HepG2 (cell line): ENCODE results near the gene SYNGAP1. TPM values are rescaled to one million over a fixed set of nuclear protein-coding genes. Genes with fewer than 3 reads are reported as not detected.
A peak's percentile ranks its signal among the peaks of the same experiment; 100 is the strongest.

Experiments used
- CBX1 ChIP-seq: IDR thresholded peaks from one replicate; pipeline ENCODE4 v1.6.1; 2016; ENCODE audit warnings: antibody characterized with exemption, low read depth
- CENPX ChIP-seq: sonication (generic); formaldehyde crosslinking; IDR thresholded peaks from 2 replicates; pipeline ENCODE4 v1.9.0; 2021; ENCODE audit warnings: mild to moderate bottlenecking, missing genetic modification reagents, moderate library complexity
- CHCHD3 ChIP-seq: sonication (generic); formaldehyde crosslinking; IDR thresholded peaks from 2 replicates; pipeline ENCODE4 v1.8.0; 2022; ENCODE audit warnings: mild to moderate bottlenecking, missing genetic modification reagents, moderate library complexity
- CHD4 ChIP-seq: fragments of 200-600 bp; sonication (generic); IDR thresholded peaks from 2 replicates; pipeline ENCODE4 v1.7.0; 2017; ENCODE audit warnings: mild to moderate bottlenecking, low read length, borderline replicate concordance
- FOXA1 ChIP-seq, 2 experiments: fragments of 450-650 bp in 1 of 2; sonication (generic) in 1 of 2; formaldehyde crosslinking in 1 of 2; IDR thresholded peaks; 2 replicates each; pipeline versions ENCODE4 v1.4.0 to v1.6.1; 2016 to 2020; ENCODE audit warnings: missing genetic modification reagents in 1 of 2
- GLI4 ChIP-seq: sonication (generic); formaldehyde crosslinking; IDR thresholded peaks from 2 replicates; pipeline ENCODE4 v1.5.1; 2020; ENCODE audit warnings: missing genetic modification reagents, mild to moderate bottlenecking, moderate library complexity, borderline replicate concordance
- IKZF1 ChIP-seq: fragments of 450-650 bp; IDR thresholded peaks from 2 replicates; pipeline ENCODE4 v1.7.1; 2016
- ISL2 ChIP-seq: sonication (generic); formaldehyde crosslinking; IDR thresholded peaks from 2 replicates; pipeline ENCODE4 v1.5.0; 2020; ENCODE audit warnings: missing genetic modification reagents
- JUND ChIP-seq: sonication (generic); formaldehyde crosslinking; IDR thresholded peaks from 2 replicates; pipeline ENCODE4 v1.8.0; 2022; ENCODE audit warnings: mild to moderate bottlenecking, missing genetic modification reagents
- KAT2B ChIP-seq: fragments of 150-350 bp; IDR thresholded peaks from 2 replicates; pipeline ENCODE4 v1.6.1; 2014; ENCODE audit warnings: low read depth, low read length, borderline replicate concordance
- KLF12 ChIP-seq: sonication (generic); formaldehyde crosslinking; IDR thresholded peaks from 2 replicates; pipeline ENCODE4 v1.4.0; 2020; ENCODE audit warnings: missing genetic modification reagents, borderline replicate concordance
- KMT2B ChIP-seq: IDR thresholded peaks from 2 replicates; pipeline ENCODE4 v1.6.1; 2016; ENCODE audit warnings: missing genetic modification reagents, missing compliant biosample characterization
- MBNL3 ChIP-seq: fragments of 250-450 bp; sonication (Bioruptor Pico); conservative IDR thresholded peaks from 2 replicates; pipeline ENCODE4 v1.8.0; 2022; ENCODE audit warnings: mild to moderate bottlenecking, inconsistent platforms
- NFRKB ChIP-seq: fragments of 450-650 bp; IDR thresholded peaks from 2 replicates; pipeline ENCODE4 v1.6.1; 2017
- SOX6 ChIP-seq, 2 experiments: fragments of 450-650 bp in 1 of 2; sonication (generic) in 1 of 2; formaldehyde crosslinking in 1 of 2; IDR thresholded peaks; 2 replicates each; pipeline versions ENCODE4 v1.4.0 to v1.6.1; 2017 to 2020; ENCODE audit warnings: antibody characterized with exemption in 1 of 2, mild to moderate bottlenecking in 1 of 2, missing genetic modification reagents in 1 of 2
- SP140L ChIP-seq: sonication (generic); formaldehyde crosslinking; IDR thresholded peaks from 2 replicates; pipeline ENCODE4 v1.4.0; 2020; ENCODE audit warnings: missing genetic modification reagents, borderline replicate concordance
- SP5 ChIP-seq: IDR thresholded peaks from 2 replicates; pipeline ENCODE4 v1.6.1; 2016; ENCODE audit warnings: low read depth, borderline replicate concordance
- SPEN ChIP-seq: sonication (generic); formaldehyde crosslinking; IDR thresholded peaks from 2 replicates; pipeline ENCODE4 v1.5.1; 2020; ENCODE audit warnings: low read depth, mild to moderate bottlenecking, missing genetic modification reagents
- YEATS2 ChIP-seq: sonication (generic); formaldehyde crosslinking; IDR thresholded peaks from 2 replicates; pipeline ENCODE4 v1.4.0; 2020; ENCODE audit warnings: missing genetic modification reagents, borderline replicate concordance
- ZBTB8A ChIP-seq: sonication (generic); formaldehyde crosslinking; IDR thresholded peaks from 2 replicates; pipeline ENCODE4 v1.4.0; 2020; ENCODE audit warnings: mild to moderate bottlenecking, low read depth, missing genetic modification reagents, borderline replicate concordance
- ZNF160 ChIP-seq: sonication (generic); formaldehyde crosslinking; IDR thresholded peaks from 2 replicates; pipeline ENCODE4 v1.8.0; 2022; ENCODE audit warnings: mild to moderate bottlenecking, inconsistent platforms, missing genetic modification reagents
- ZNF326 ChIP-seq: sonication (generic); formaldehyde crosslinking; IDR thresholded peaks from 2 replicates; pipeline ENCODE4 v1.4.0; 2020; ENCODE audit warnings: missing genetic modification reagents, borderline replicate concordance
- ZNF333 ChIP-seq: sonication (generic); formaldehyde crosslinking; IDR thresholded peaks from 2 replicates; pipeline ENCODE4 v1.4.0; 2020; ENCODE audit warnings: mild to moderate bottlenecking, missing genetic modification reagents, borderline replicate concordance
- ZNF383 ChIP-seq: sonication (generic); formaldehyde crosslinking; IDR thresholded peaks from 2 replicates; pipeline ENCODE4 v1.4.0; 2020; ENCODE audit warnings: missing genetic modification reagents, mild to moderate bottlenecking, borderline replicate concordance
- ZNF530 ChIP-seq: sonication (generic); formaldehyde crosslinking; IDR thresholded peaks from 2 replicates; pipeline ENCODE4 v1.5.0; 2020; ENCODE audit warnings: low read depth, mild to moderate bottlenecking, missing genetic modification reagents
- ZNF567 ChIP-seq: sonication (generic); formaldehyde crosslinking; IDR thresholded peaks from 2 replicates; pipeline ENCODE4 v1.8.1; 2023; ENCODE audit warnings: mild to moderate bottlenecking, missing genetic modification reagents, borderline replicate concordance
- ZNF709 ChIP-seq: sonication (generic); formaldehyde crosslinking; IDR thresholded peaks from 2 replicates; pipeline ENCODE4 v1.5.0; 2020; ENCODE audit warnings: mild to moderate bottlenecking, missing genetic modification reagents
- polyA plus RNA-seq, 8 experiments: library from polyadenylated mRNA; depleted of rRNA in 3 of 8; stranded (reverse) in 7 of 8; unstranded in 1 of 8; fragments of >200 nt; fragmentation: Illumina TruSeq in 4 of 8; extraction: Trizol in 4 of 8; gene quantifications; 2 replicates each; pipeline versions ENCODE4 v1.2.1 to v1.2.3, GENCODE V29; 2011 to 2016; ENCODE audit warnings: low read depth in 4 of 8, missing spikeins in 1 of 8, mixed read lengths in 1 of 8; ENCODE audit not compliant: insufficient read depth in 1 of 8
- total RNA-seq, 5 experiments: library from RNA; depleted of rRNA; stranded (reverse); fragments of >200 nt; fragmentation: Illumina TruSeq; extraction: Trizol; gene quantifications; 2 replicates each; pipeline ENCODE4 v1.2.3, GENCODE V29; 2016; ENCODE audit warnings: low read depth in 1 of 5
- TF ChIP-seq, protein P1 (sequence below): sonication (generic); formaldehyde crosslinking; conservative IDR thresholded peaks from 2 replicates; pipeline ENCODE4 v1.8.0; 2022; ENCODE audit warnings: mild to moderate bottlenecking, moderate library complexity, missing genetic modification reagents
- TF ChIP-seq, protein P2 (sequence below): IDR thresholded peaks from 2 replicates; pipeline ENCODE4 v1.6.1; 2016

Gene SYNGAP1
- total and polyA plus RNA-seq, 2 of the 13 experiments (the other 11 are each of a cell fraction or from before 2014, with no cell fraction given), result 0.75 to 1.1 TPM

DNA sequence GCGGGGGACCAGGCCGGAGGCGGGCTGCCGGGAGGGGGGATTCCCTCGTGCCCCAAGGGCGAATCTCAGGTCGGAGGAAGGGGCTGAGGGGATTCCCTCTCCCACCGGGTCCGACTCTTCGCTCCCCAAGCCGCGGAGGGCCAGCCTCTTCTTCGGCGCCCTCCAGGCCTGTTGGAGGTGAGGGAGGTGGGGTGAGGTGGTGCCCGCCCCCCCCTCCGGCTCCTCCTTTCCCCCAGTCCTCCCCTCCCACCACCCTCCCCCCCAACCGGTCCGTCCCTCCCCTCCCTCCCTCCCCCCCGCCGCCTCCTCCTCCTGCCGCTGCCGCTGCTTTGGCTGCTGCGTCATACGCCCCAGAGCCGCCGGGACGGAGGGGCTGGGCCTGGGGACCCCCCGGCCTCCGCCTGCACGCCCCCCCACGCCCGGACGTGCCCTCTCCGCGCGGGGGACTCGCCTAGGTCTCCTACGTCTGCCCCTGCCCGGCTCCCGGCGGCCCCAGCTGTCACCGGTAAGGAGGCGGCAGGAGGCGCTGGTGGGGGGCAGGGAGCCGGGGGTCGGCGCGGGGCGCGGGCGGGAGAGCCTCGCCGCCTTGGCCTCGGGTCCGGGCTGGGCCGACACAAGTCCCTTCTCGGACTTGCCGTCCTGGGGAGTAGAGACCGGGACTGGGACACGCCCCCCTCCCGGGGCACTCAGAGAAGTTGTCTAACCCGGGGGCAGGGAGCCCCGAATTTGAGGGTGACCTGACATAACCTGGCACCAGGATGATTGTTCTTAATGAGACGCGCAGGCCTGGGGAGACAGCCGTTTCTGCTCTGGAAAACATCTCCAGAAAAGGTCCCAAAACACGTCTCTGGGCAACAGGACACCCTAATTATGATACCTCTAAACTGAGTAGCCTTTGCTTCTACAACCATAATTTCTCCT lies 8.9 kb upstream of the SYNGAP1 start, which contains the start of gene PHF1 (continued):
- TF ChIP-seq, protein P1, sequence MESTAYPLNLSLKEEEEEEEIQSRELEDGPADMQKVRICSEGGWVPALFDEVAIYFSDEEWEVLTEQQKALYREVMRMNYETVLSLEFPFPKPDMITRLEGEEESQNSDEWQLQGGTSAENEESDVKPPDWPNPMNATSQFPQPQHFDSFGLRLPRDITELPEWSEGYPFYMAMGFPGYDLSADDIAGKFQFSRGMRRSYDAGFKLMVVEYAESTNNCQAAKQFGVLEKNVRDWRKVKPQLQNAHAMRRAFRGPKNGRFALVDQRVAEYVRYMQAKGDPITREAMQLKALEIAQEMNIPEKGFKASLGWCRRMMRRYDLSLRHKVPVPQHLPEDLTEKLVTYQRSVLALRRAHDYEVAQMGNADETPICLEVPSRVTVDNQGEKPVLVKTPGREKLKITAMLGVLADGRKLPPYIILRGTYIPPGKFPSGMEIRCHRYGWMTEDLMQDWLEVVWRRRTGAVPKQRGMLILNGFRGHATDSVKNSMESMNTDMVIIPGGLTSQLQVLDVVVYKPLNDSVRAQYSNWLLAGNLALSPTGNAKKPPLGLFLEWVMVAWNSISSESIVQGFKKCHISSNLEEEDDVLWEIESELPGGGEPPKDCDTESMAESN (CRISPR knock-in tag), result no peak
- no peak for TF ChIP-seq ZNF383
- no peak for TF ChIP-seq MBNL3
- no peak for TF ChIP-seq CHD4
- no peak for TF ChIP-seq SPEN (CRISPR knock-in tag)
- TF ChIP-seq GLI4, result no peak
- TF ChIP-seq CBX1, result no peak
- no peak for TF ChIP-seq ZNF160 (CRISPR knock-in tag)
- TF ChIP-seq FOXA1 (IDR thresholded peaks at IDR 0.05), result no peak
- TF ChIP-seq FOXA1 (CRISPR knock-in tag; IDR thresholded peaks at IDR 0.05), result no peak
- TF ChIP-seq SOX6 (IDR thresholded peaks at IDR 0.05), result no peak
- no peak for TF ChIP-seq SOX6 (CRISPR knock-in tag; IDR thresholded peaks at IDR 0.05)
- TF ChIP-seq SP140L, result no peak
- no peak for TF ChIP-seq ZNF567 (CRISPR knock-in tag)
- TF ChIP-seq KMT2B (CRISPR knock-in tag), result no peak
- TF ChIP-seq ZNF709 (CRISPR knock-in tag), result no peak
- no peak for TF ChIP-seq CHCHD3 (CRISPR knock-in tag)
- no peak for TF ChIP-seq NFRKB
- TF ChIP-seq ISL2, result no peak
- TF ChIP-seq ZNF530 (CRISPR knock-in tag), result no peak
- no peak for TF ChIP-seq ZNF333 (CRISPR knock-in tag)
- TF ChIP-seq KLF12 (CRISPR knock-in tag), result no peak
- no peak for TF ChIP-seq ZBTB8A
- TF ChIP-seq SP5, result peak; percentile 31; the same call in 1 of the 2 replicates
- no peak for TF ChIP-seq JUND (CRISPR knock-in tag)
- no peak for TF ChIP-seq CENPX (CRISPR knock-in tag)
- no peak for TF ChIP-seq IKZF1
- TF ChIP-seq, protein P2, sequence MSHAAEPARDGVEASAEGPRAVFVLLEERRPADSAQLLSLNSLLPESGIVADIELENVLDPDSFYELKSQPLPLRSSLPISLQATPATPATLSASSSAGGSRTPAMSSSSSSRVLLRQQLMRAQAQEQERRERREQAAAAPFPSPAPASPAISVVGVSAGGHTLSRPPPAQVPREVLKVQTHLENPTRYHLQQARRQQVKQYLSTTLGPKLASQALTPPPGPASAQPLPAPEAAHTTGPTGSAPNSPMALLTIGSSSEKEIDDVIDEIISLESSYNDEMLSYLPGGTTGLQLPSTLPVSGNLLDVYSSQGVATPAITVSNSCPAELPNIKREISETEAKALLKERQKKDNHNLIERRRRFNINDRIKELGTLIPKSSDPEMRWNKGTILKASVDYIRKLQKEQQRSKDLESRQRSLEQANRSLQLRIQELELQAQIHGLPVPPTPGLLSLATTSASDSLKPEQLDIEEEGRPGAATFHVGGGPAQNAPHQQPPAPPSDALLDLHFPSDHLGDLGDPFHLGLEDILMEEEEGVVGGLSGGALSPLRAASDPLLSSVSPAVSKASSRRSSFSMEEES, result no peak
- no peak for TF ChIP-seq KAT2B
- TF ChIP-seq YEATS2 (CRISPR knock-in tag), result no peak; the same call in 1 of the 2 replicates
- TF ChIP-seq ZNF326 (CRISPR knock-in tag), result no peak
